B cell (primary cell): Measurements from ENCODE around the gene KLF4. TPM values are rescaled to one million over a fixed set of nuclear protein-coding genes. Genes with fewer than 3 reads are reported as not detected.

Source experiments
- ATAC-seq: fragments of 200-7000 bp; cut with Tn5 transposase; one replicate; pipeline ENCODE4 v1.10.0; 2021; ENCODE audit warnings: low read depth, mild to moderate bottlenecking, moderate number of reproducible peaks, moderate library complexity
- CTCF ChIA-PET: fragments of 350-600 bp; sonication (Branson Sonifier 250); formaldehyde crosslinking; loops from one replicate; lab custom pipeline; 2021; ENCODE audit warnings: antibody characterized with exemption, inconsistent platforms; lab: Charles Lee
- POLR2A ChIA-PET: fragments of 350-600 bp; sonication (Branson Sonifier 250); formaldehyde crosslinking; loops from one replicate; lab custom pipeline; 2021; ENCODE audit warnings: antibody characterized with exemption; lab: Charles Lee
- DNase-seq: peaks from one replicate; pipeline ENCODE4 v3.0.0; 2013
- H2AFZ ChIP-seq: 2 replicates; pipeline ENCODE4 v1.6.1; 2012; ENCODE audit warnings: mild to moderate bottlenecking, low read depth, low read length; ENCODE audit not compliant: insufficient read depth, poor library complexity, severe bottlenecking
- H3K27ac ChIP-seq, 2 donors: 1 replicate in 1 of 2; 2 replicates in 1 of 2; pipeline ENCODE4 v1.5.1; 2012 to 2013; ENCODE audit warnings: low read length in 2 of 2, mild to moderate bottlenecking in 2 of 2, moderate library complexity in 1 of 2
- H3K27me3 ChIP-seq, 4 experiments: fragments of 200-600 bp in 1 of 4; sonication (generic) in 1 of 4; replicated peaks in 1 of 4; 1 replicate in 2 of 4; 2 replicates in 2 of 4; pipeline versions ENCODE4 v1.6.1 to v1.7.0; 2013 to 2016; ENCODE audit warnings: low read length in 3 of 4, mild to moderate bottlenecking in 2 of 4, mixed read lengths in 1 of 4, moderate library complexity in 1 of 4; ENCODE audit not compliant: insufficient read depth in 4 of 4, control insufficient read depth in 3 of 4; ENCODE audit errors: control extremely low read depth in 1 of 4
- H3K36me3 ChIP-seq, 2 experiments: replicated peaks in 1 of 2; 1 replicate in 1 of 2; 2 replicates in 1 of 2; pipeline versions ENCODE4 v1.6.1 to v1.7.1; 2013; ENCODE audit warnings: low read length in 1 of 2; ENCODE audit not compliant: insufficient read depth in 2 of 2, control insufficient read depth in 1 of 2; ENCODE audit errors: control extremely low read depth in 1 of 2, extremely low read depth in 1 of 2
- H3K4me1 ChIP-seq, 2 donors: fragments of 200-600 bp in 1 of 2; sonication (generic) in 1 of 2; 1 replicate in 1 of 2; 2 replicates in 1 of 2; pipeline versions ENCODE4 v1.5.1 to v1.6.1; 2013 to 2017; ENCODE audit warnings: low read length in 2 of 2; ENCODE audit not compliant: control insufficient read depth in 2 of 2, insufficient read depth in 2 of 2
- H3K4me2 ChIP-seq: replicated peaks from 2 replicates; pipeline ENCODE3; 2012; ENCODE audit warnings: mild to moderate bottlenecking, low read depth, low read length; ENCODE audit not compliant: poor library complexity, severe bottlenecking
- H3K4me3 ChIP-seq, 5 experiments: fragments of 200-600 bp in 1 of 5; sonication (generic) in 1 of 5; 1 replicate in 3 of 5; 2 replicates in 2 of 5; pipeline versions ENCODE4 v1.5.1 to v1.7.0; 2011 to 2016; ENCODE audit warnings: low read length in 4 of 5, mild to moderate bottlenecking in 4 of 5, low read depth in 2 of 5, control low read depth in 1 of 5, moderate library complexity in 1 of 5; ENCODE audit not compliant: insufficient read depth in 1 of 5; ENCODE audit errors: control extremely low read depth in 1 of 5, extremely low read depth in 1 of 5
- H3K79me2 ChIP-seq: fragments of 200-600 bp; sonication (generic); one replicate; pipeline ENCODE4 v1.6.0; 2016; ENCODE audit warnings: low read length; ENCODE audit not compliant: control insufficient read depth, insufficient read depth
- H3K9ac ChIP-seq: fragments of 200-600 bp; sonication (generic); 2 replicates; pipeline ENCODE4 v1.6.1; 2017; ENCODE audit warnings: mild to moderate bottlenecking, low read length, moderate library complexity
- H3K9me3 ChIP-seq, 3 donors: one replicate each; pipeline versions ENCODE4 v1.6.1 to v1.7.1; 2013; ENCODE audit warnings: low read length in 2 of 3; ENCODE audit not compliant: control insufficient read depth in 2 of 3, insufficient read depth in 1 of 3; ENCODE audit errors: control extremely low read depth in 1 of 3
- H4K20me1 ChIP-seq: 2 replicates; pipeline ENCODE4 v1.6.0; 2012; ENCODE audit warnings: mild to moderate bottlenecking, low read length; ENCODE audit not compliant: insufficient read depth, control insufficient read depth, poor library complexity, severe bottlenecking
- H3K27ac Mint-ChIP-seq: one replicate; pipeline ENCODE4 v1.8.0; 2021; ENCODE audit warnings: mixed read lengths
- H3K27me3 Mint-ChIP-seq: one replicate; pipeline ENCODE4 v1.8.0; 2021; ENCODE audit warnings: mixed read lengths
- H3K4me1 Mint-ChIP-seq: one replicate; pipeline ENCODE4 v1.8.0; 2021; ENCODE audit warnings: mixed read lengths
- H3K4me3 Mint-ChIP-seq: one replicate; pipeline ENCODE4 v1.8.0; 2021; ENCODE audit warnings: mixed read lengths
- H3K9me3 Mint-ChIP-seq: one replicate; pipeline ENCODE4 v1.8.0; 2022; ENCODE audit warnings: mixed read lengths; ENCODE audit not compliant: insufficient read depth
- EZH2 ChIP-seq: IDR thresholded peaks from 2 replicates; pipeline ENCODE4 v1.6.1; 2012; ENCODE audit warnings: borderline replicate concordance, low read depth, mild to moderate bottlenecking, moderate library complexity, low read length; ENCODE audit not compliant: insufficient read depth, poor library complexity, severe bottlenecking
- WGBS: methylation state at CpG from one replicate; pipeline ENCODE4 v1.1.5; 2013; ENCODE audit warnings: missing lambda C conversion rate; ENCODE audit not compliant: insufficient coverage; 5-methylcytosine and 5-hydroxymethylcytosine counted together
- intact Hi-C: fragments of 100-400 bp; cut with micrococcal nuclease; formaldehyde crosslinking; loops from one replicate; pipeline ENCODE4 v1.10.0; 2022
- polyA plus RNA-seq: library from polyadenylated mRNA; depleted of rRNA; stranded (reverse); fragments of >200 nt; gene quantifications from 2 replicates; pipeline ENCODE4 v1.2.3, GENCODE V29; 2012
- total RNA-seq, 2 donors: library from RNA; stranded (reverse); fragments of 120-200 nt in 1 of 2; gene quantifications; 1 replicate in 1 of 2; 2 replicates in 1 of 2; pipeline versions ENCODE4 v1.2.3 to v1.2.4, GENCODE V29; 2013 to 2022
- TF ChIP-seq, protein P1 (sequence below): fragments of 200-600 bp; IDR thresholded peaks from one replicate; pipeline ENCODE4 v1.8.0; 2022; ENCODE audit warnings: antibody characterized with exemption, mild to moderate bottlenecking

The KLF4 gene
- total and polyA plus RNA-seq, 2 donors (not counting 1 experiment from before 2014, with no cell fraction given), result 3.8 to 244 TPM

DNA sequence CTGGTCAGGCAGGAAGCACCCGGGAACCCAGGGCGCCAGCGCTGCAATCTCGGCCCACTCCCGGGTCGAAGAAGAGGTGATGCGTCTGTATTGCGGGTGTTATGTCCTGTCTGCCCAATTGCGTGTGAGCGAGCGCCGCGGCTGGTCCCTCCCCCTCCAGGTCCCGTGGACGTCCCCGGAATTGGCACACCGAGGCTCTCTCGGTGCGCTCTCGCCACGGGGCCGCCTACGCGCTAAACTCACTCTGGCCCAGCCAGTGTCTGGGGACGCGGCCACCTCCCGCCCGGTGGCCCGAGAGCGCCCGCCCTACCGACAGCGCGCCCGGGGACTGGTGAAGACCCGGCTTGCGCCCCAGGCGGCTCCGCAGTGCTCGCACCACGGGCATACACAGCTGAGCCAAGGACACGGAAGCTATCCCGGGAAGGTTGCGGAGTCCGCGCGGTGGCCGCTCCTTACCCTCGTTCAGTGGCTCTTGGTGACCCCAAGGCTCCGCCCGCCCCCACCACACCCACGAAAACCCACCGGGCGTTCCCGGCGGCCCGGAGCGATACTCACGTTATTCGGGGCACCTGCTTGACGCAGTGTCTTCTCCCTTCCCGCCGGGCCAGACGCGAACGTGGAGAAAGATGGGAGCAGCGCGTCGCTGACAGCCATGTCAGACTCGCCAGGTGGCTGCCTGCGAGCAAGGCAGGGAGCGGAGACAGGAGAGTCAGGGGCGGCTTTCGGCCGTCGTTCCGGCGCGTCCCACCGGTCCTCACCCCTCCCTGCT is 1.0 kb downstream of the KLF4 start:
- Histone ChIP-seq H2AFZ (no peak overlapping the region), H3K79me2 (no peaks in the 10 kb centered on the region), H3K4me3 (peak overlapping the region; percentile 46 to 86 (median 68)), H4K20me1 (no peaks in the 10 kb centered on the region), H3K27me3 (peaks cover 0 to 51% (median 26%) of the 10 kb centered on the region in 4 experiments), H3K4me1 (peaks cover 35 to 42% of the 10 kb centered on the region in 2 donors), H3K4me2 (peak overlapping the region; percentile 96), H3K9ac (peak overlapping the region; percentile 85), H3K36me3 (no peaks in the 10 kb centered on the region), H3K27ac (peak overlapping the region in 1 of 2 donors; percentile 51), H3K9me3 (peaks cover 0 to 44% (median 0%) of the 10 kb centered on the region in 3 donors)
- ChIA-PET POLR2A (interaction anchor here (1.0 kb wide), 1 partner anchor 205 kb away, joined by 6 read pairs; no protein-coding TSS in a partner anchor), CTCF (interaction anchor here (2.1 kb wide), 1 partner anchor 1273 kb away, joined by 4 read pairs; no protein-coding TSS in a partner anchor)
- WGBS, result 3% methylated on average over 79 of the region's 80 CpGs
- DNase-seq (peak; percentile 74), ATAC-seq (peak; percentile 17)
- Mint-ChIP-seq H3K4me1 (peaks cover 22% of the 10 kb centered on the region), H3K27ac (peak overlapping the region; percentile 26), H3K9me3 (no peaks in the 10 kb centered on the region), H3K27me3 (peaks cover 45% of the 10 kb centered on the region), H3K4me3 (peak overlapping the region; percentile 82)
- intact Hi-C loops, result loop anchor here (5.0 kb wide), 2 partner anchors 206 to 1444 kb away; partner anchors contain the start of genes ABITRAM, ELP1 and RAD23B
- TF ChIP-seq, protein P1, sequence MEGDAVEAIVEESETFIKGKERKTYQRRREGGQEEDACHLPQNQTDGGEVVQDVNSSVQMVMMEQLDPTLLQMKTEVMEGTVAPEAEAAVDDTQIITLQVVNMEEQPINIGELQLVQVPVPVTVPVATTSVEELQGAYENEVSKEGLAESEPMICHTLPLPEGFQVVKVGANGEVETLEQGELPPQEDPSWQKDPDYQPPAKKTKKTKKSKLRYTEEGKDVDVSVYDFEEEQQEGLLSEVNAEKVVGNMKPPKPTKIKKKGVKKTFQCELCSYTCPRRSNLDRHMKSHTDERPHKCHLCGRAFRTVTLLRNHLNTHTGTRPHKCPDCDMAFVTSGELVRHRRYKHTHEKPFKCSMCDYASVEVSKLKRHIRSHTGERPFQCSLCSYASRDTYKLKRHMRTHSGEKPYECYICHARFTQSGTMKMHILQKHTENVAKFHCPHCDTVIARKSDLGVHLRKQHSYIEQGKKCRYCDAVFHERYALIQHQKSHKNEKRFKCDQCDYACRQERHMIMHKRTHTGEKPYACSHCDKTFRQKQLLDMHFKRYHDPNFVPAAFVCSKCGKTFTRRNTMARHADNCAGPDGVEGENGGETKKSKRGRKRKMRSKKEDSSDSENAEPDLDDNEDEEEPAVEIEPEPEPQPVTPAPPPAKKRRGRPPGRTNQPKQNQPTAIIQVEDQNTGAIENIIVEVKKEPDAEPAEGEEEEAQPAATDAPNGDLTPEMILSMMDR, result no peak
- TF ChIP-seq EZH2, result no peak
